Trophoblast cell (in vitro differentiated cells and primary cell): ENCODE results near the gene HOXC5.

ENCODE experiments used
- DNase-seq, 2 donors: peaks; one replicate each; pipeline ENCODE4 v3.0.0-alpha.2; 2016
- H2AFZ ChIP-seq: 2 replicates; pipeline ENCODE4 v1.6.1; 2013; ENCODE audit warnings: low read length, moderate library complexity, mild to moderate bottlenecking; ENCODE audit not compliant: insufficient read depth, poor library complexity
- H2AK5ac ChIP-seq: 2 replicates; pipeline ENCODE4 v1.6.1; 2013; ENCODE audit warnings: mild to moderate bottlenecking, low read length
- H2BK120ac ChIP-seq: 2 replicates; pipeline ENCODE4 v1.6.1; 2013; ENCODE audit warnings: low read length, mild to moderate bottlenecking, moderate library complexity; ENCODE audit not compliant: insufficient read depth, poor library complexity
- H2BK12ac ChIP-seq: 2 replicates; pipeline ENCODE4 v1.6.1; 2013; ENCODE audit warnings: mild to moderate bottlenecking, low read length, moderate library complexity
- H2BK5ac ChIP-seq: 2 replicates; pipeline ENCODE4 v1.6.1; 2013; ENCODE audit warnings: low read length, low read depth, moderate library complexity, mild to moderate bottlenecking; ENCODE audit not compliant: poor library complexity
- H3K14ac ChIP-seq: 2 replicates; pipeline ENCODE4 v1.6.1; 2013; ENCODE audit warnings: mild to moderate bottlenecking, low read length
- H3K18ac ChIP-seq: 2 replicates; pipeline ENCODE4 v1.6.1; 2013; ENCODE audit warnings: mild to moderate bottlenecking, low read length
- H3K23ac ChIP-seq: 2 replicates; pipeline ENCODE4 v1.6.1; 2013; ENCODE audit warnings: low read length
- H3K27ac ChIP-seq: 2 replicates; pipeline ENCODE4 v1.5.1; 2013; ENCODE audit warnings: low read depth, mild to moderate bottlenecking, inconsistent platforms, low read length, moderate library complexity
- H3K27me3 ChIP-seq: 2 replicates; pipeline ENCODE4 v1.6.1; 2013; ENCODE audit warnings: inconsistent platforms, mild to moderate bottlenecking, low read length, moderate library complexity; ENCODE audit not compliant: insufficient read depth
- H3K36me3 ChIP-seq, 2 experiments: 1 replicate in 1 of 2; 2 replicates in 1 of 2; pipeline ENCODE4 v1.6.1; 2013; ENCODE audit warnings: low read length in 2 of 2, mild to moderate bottlenecking in 2 of 2, moderate library complexity in 1 of 2; ENCODE audit not compliant: insufficient read depth in 2 of 2, control insufficient read depth in 1 of 2
- H3K4ac ChIP-seq: 2 replicates; pipeline ENCODE4 v1.6.1; 2013; ENCODE audit warnings: low read depth, mild to moderate bottlenecking, low read length, moderate library complexity
- H3K4me1 ChIP-seq, 2 experiments: 1 replicate in 1 of 2; 2 replicates in 1 of 2; pipeline ENCODE4 v1.6.1; 2013; ENCODE audit warnings: low read length in 2 of 2, mild to moderate bottlenecking in 2 of 2, moderate library complexity in 1 of 2; ENCODE audit not compliant: insufficient read depth in 2 of 2, control insufficient read depth in 1 of 2
- H3K4me2 ChIP-seq: 2 replicates; pipeline ENCODE4 v1.6.1; 2013; ENCODE audit warnings: inconsistent platforms, mild to moderate bottlenecking, low read length, moderate library complexity
- H3K4me3 ChIP-seq: 2 replicates; pipeline ENCODE4 v1.5.1; 2013; ENCODE audit warnings: mild to moderate bottlenecking, low read depth, low read length, inconsistent platforms
- H3K79me1 ChIP-seq: one replicate; pipeline ENCODE4 v1.6.1; 2013; ENCODE audit warnings: low read length
- H3K79me2 ChIP-seq: 2 replicates; pipeline ENCODE4 v1.6.1; 2013; ENCODE audit warnings: low read length, mild to moderate bottlenecking; ENCODE audit not compliant: control insufficient read depth, insufficient read depth, poor library complexity
- H3K9ac ChIP-seq: 2 replicates; pipeline ENCODE4 v1.6.1; 2013; ENCODE audit warnings: mild to moderate bottlenecking, low read length
- H3K9me3 ChIP-seq: 2 replicates; pipeline ENCODE4 v1.6.1; 2013; ENCODE audit warnings: low read depth, mild to moderate bottlenecking, control low read depth, inconsistent platforms, low read length; ENCODE audit not compliant: insufficient read depth
- H4K12ac ChIP-seq: 2 replicates; pipeline ENCODE4 v1.6.1; 2013; ENCODE audit warnings: low read depth, mild to moderate bottlenecking, low read length, moderate library complexity
- H4K8ac ChIP-seq: 2 replicates; pipeline ENCODE4 v1.6.1; 2013; ENCODE audit warnings: low read depth, mild to moderate bottlenecking, low read length, moderate library complexity
- H4K91ac ChIP-seq: one replicate; pipeline ENCODE4 v1.6.1; 2013; ENCODE audit warnings: low read depth, mild to moderate bottlenecking, low read length, moderate library complexity
- WGBS: extraction: QIAGEN DNeasy Blood & Tissue Kit; methylation state at CpG from one replicate; pipeline ENCODE4 v1.1.7; 2013; ENCODE audit warnings: missing lambda C conversion rate; ENCODE audit not compliant: insufficient read length, insufficient coverage; ENCODE audit errors: extremely low coverage; 5-methylcytosine and 5-hydroxymethylcytosine counted together

The HOXC5 gene

GRCh38 chr12:54054742-54055194 is 21.9 kb downstream of the HOXC5 start:
- no CpG with 5 or more reads among the region's 24 CpGs for WGBS
- no peaks in the 10 kb centered on the region for H3K79me2 ChIP-seq
- H4K91ac ChIP-seq: no peak overlapping the region

GRCh38 chr12:54055552-54055951 is 22.7 kb downstream of the HOXC5 start:
- H3K4me2 ChIP-seq: no peak overlapping the region
- no peak overlapping the region for H4K91ac ChIP-seq
- no peak overlapping the region for H3K14ac ChIP-seq
- H4K12ac ChIP-seq: no peak overlapping the region
- H3K4me1 ChIP-seq: no peaks in the 10 kb centered on the region
- no peak overlapping the region for H3K18ac ChIP-seq
- peaks cover 82% of the 10 kb centered on the region for H3K27me3 ChIP-seq
- no peaks in the 10 kb centered on the region for H3K79me2 ChIP-seq
- H2AK5ac ChIP-seq: no peak overlapping the region
- no peak overlapping the region for H3K9ac ChIP-seq
- no peak overlapping the region for H3K23ac ChIP-seq
- H3K4me3 ChIP-seq: no peak overlapping the region
- H2BK12ac ChIP-seq: no peak overlapping the region
- no peak for DNase-seq
- WGBS: no CpG with 5 or more reads among the region's 2 CpGs
- H4K8ac ChIP-seq: no peak overlapping the region
- H2BK120ac ChIP-seq: no peak overlapping the region
- H2BK5ac ChIP-seq: no peak overlapping the region
- no peaks in the 10 kb centered on the region for H3K36me3 ChIP-seq
- H3K79me1 ChIP-seq: no peaks in the 10 kb centered on the region
- no peak overlapping the region for H3K27ac ChIP-seq
- H3K4ac ChIP-seq: no peak overlapping the region
- no peak overlapping the region for H2AFZ ChIP-seq
- peaks cover 12% of the 10 kb centered on the region for H3K9me3 ChIP-seq

More at GRCh38 chr12:54054742-54055194, 21.9 kb downstream of the HOXC5 start:
- H2BK5ac ChIP-seq: no peak overlapping the region
- H3K27me3 ChIP-seq: peaks cover 83% of the 10 kb centered on the region
- no peaks in the 10 kb centered on the region for H3K36me3 ChIP-seq
- H3K23ac ChIP-seq: no peak overlapping the region
- no peak overlapping the region for H2BK120ac ChIP-seq
- H3K4ac ChIP-seq: no peak overlapping the region
- H2AFZ ChIP-seq: no peak overlapping the region
- H2AK5ac ChIP-seq: no peak overlapping the region
- no peak overlapping the region for H4K8ac ChIP-seq
- H2BK12ac ChIP-seq: no peak overlapping the region
- H3K4me3 ChIP-seq: no peak overlapping the region
- no peak overlapping the region for H3K27ac ChIP-seq
- no peak overlapping the region for H3K9ac ChIP-seq
- no peaks in the 10 kb centered on the region for H3K4me1 ChIP-seq
- H3K18ac ChIP-seq: no peak overlapping the region
- no peak overlapping the region for H4K12ac ChIP-seq
- H3K14ac ChIP-seq: no peak overlapping the region
- DNase-seq: no peak
- peaks cover 12% of the 10 kb centered on the region for H3K9me3 ChIP-seq
- no peak overlapping the region for H3K4me2 ChIP-seq
- no peaks in the 10 kb centered on the region for H3K79me1 ChIP-seq

- no peak overlapping the region for H4K8ac ChIP-seq
- H3K79me2 ChIP-seq: no peaks in the 10 kb centered on the region
- H3K4ac ChIP-seq: no peak overlapping the region
- no peak overlapping the region for H2BK12ac ChIP-seq
- no peak overlapping the region for H4K12ac ChIP-seq
- H2AK5ac ChIP-seq: no peak overlapping the region
- H3K23ac ChIP-seq: no peak overlapping the region
- H3K18ac ChIP-seq: no peak overlapping the region
- no peaks in the 10 kb centered on the region for H3K36me3 ChIP-seq
- DNase-seq: no peak
- no peaks in the 10 kb centered on the region for H3K79me1 ChIP-seq
- no peak overlapping the region for H3K9ac ChIP-seq
- H3K14ac ChIP-seq: no peak overlapping the region
- no peak overlapping the region for H3K27ac ChIP-seq
- no peak overlapping the region for H3K4me3 ChIP-seq
- peaks cover 0 to 4% of the 10 kb centered on the region in 2 experiments for H3K4me1 ChIP-seq
- no peak overlapping the region for H2AFZ ChIP-seq
- no peak overlapping the region for H2BK120ac ChIP-seq
- H3K27me3 ChIP-seq: peaks cover 83% of the 10 kb centered on the region
- peaks cover 12% of the 10 kb centered on the region for H3K9me3 ChIP-seq
- no peak overlapping the region for H3K4me2 ChIP-seq
- H2BK5ac ChIP-seq: no peak overlapping the region
- no peak overlapping the region for H4K91ac ChIP-seq
Observed at GRCh38 chr12:54056110-54056509, 23.3 kb downstream of the HOXC5 start.

GRCh38 chr12:54058128-54058768 is 25.4 kb downstream of the HOXC5 start:
- Histone ChIP-seq H3K9me3 (peaks cover 4% of the 10 kb centered on the region), H3K4ac (no peak overlapping the region), H4K91ac (no peak overlapping the region), H3K4me2 (no peak overlapping the region), H4K8ac (no peak overlapping the region), H2BK5ac (no peak overlapping the region), H2BK12ac (no peak overlapping the region), H4K12ac (no peak overlapping the region), H3K79me1 (no peaks in the 10 kb centered on the region), H3K27ac (no peak overlapping the region), H3K23ac (no peak overlapping the region), H3K9ac (no peak overlapping the region), H2BK120ac (no peak overlapping the region), H3K4me3 (no peak overlapping the region), H3K18ac (no peak overlapping the region), H2AK5ac (no peak overlapping the region), H3K36me3 (no peaks in the 10 kb centered on the region), H3K79me2 (no peaks in the 10 kb centered on the region), H3K4me1 (peaks cover 4 to 5% of the 10 kb centered on the region in 2 experiments), H3K27me3 (peaks cover 72% of the 10 kb centered on the region), H3K14ac (no peak overlapping the region), H2AFZ (no peak overlapping the region)
- no peak for DNase-seq
- no CpG with 5 or more reads among the region's 14 CpGs for WGBS
